Ascending aorta (tissue), 2 donors: ENCODE results near the gene POLR1C. TPM values are rescaled to one million over a fixed set of nuclear protein-coding genes. Genes with fewer than 3 reads are reported as not detected.
"Not testable (repeated sequence)": the region's sequence is repeated elsewhere in the genome, so short reads cannot be mapped to it uniquely, and the experiment has no call there.

ENCODE experiments used
- DNase-seq, 2 donors: peaks; one replicate each; pipeline ENCODE4 v3.0.0-alpha.2; 2019; ENCODE audit warnings: low spot score in 2 of 2
- H3K27ac ChIP-seq, 2 donors: fragments of 200-600 bp; sonication (generic); one replicate each; pipeline ENCODE4 v1.5.1; 2016 to 2017; ENCODE audit warnings: mild to moderate bottlenecking in 1 of 2
- H3K27me3 ChIP-seq: fragments of 200-600 bp; sonication (generic); one replicate; pipeline ENCODE4 v1.5.1; 2017
- H3K36me3 ChIP-seq, 2 donors: fragments of 200-600 bp; sonication (generic); one replicate each; pipeline ENCODE4 v1.5.1; 2016
- H3K4me1 ChIP-seq, 2 donors: fragments of 200-600 bp; sonication (generic); one replicate each; pipeline ENCODE4 v1.5.1; 2016 to 2017; ENCODE audit warnings: mild to moderate bottlenecking in 1 of 2
- H3K4me3 ChIP-seq, 2 donors: fragments of 200-600 bp; sonication (generic); one replicate each; pipeline ENCODE4 v1.5.1; 2016 to 2017; ENCODE audit warnings: mild to moderate bottlenecking in 1 of 2
- H3K9me3 ChIP-seq, 2 donors: fragments of 200-600 bp; sonication (generic); one replicate each; pipeline ENCODE4 v1.5.1; 2016
- CTCF ChIP-seq, 3 experiments: fragments of 200-600 bp in 2 of 3; fragments of 450-650 bp in 1 of 3; sonication (generic) in 2 of 3; IDR thresholded peaks; one replicate each; pipeline ENCODE4 v1.5.1; 2016 to 2019; ENCODE audit warnings: antibody characterized with exemption in 3 of 3, mild to moderate bottlenecking in 1 of 3, moderate library complexity in 1 of 3
- intact Hi-C: fragments of 100-400 bp; cut with DNase I; formaldehyde crosslinking; loops from one replicate; pipeline ENCODE4 v1.15.1; 2023
- total RNA-seq: library from RNA; depleted of rRNA; stranded (reverse); fragments of >200 nt; gene quantifications from one replicate; pipeline ENCODE4 v1.1.0, GENCODE V29; 2016

The POLR1C gene
- total RNA-seq, 1 donor from 2014 or later: 51.5 TPM

- TF ChIP-seq CTCF (IDR thresholded peaks at IDR 0.05): no peak
- no peak for DNase-seq
- Histone ChIP-seq H3K36me3 (peaks cover 91 to 100% of the 10 kb centered on the region in 2 donors), H3K4me1 (no peaks in the 10 kb centered on the region), H3K4me3 (no peak overlapping the region), H3K27me3 (no peaks in the 10 kb centered on the region), H3K9me3 (no peaks in the 10 kb centered on the region), H3K27ac (no peak overlapping the region)
- intact Hi-C loops: no loop called here
These were observed 7.6 kb downstream of the POLR1C start for GRCh38 chr6:43524483-43524961.

- intact Hi-C loops: no loop called here
- TF ChIP-seq CTCF (IDR thresholded peaks at IDR 0.05): no peak
- Histone ChIP-seq H3K9me3 (no peaks in the 10 kb centered on the region), H3K4me3 (no peak overlapping the region), H3K36me3 (peaks cover 54 to 64% of the 10 kb centered on the region in 2 donors), H3K27ac (no peak overlapping the region), H3K27me3 (no peaks in the 10 kb centered on the region), H3K4me1 (no peaks in the 10 kb centered on the region)
- DNase-seq: no peak
These were observed 15.3 kb downstream of the POLR1C start for GRCh38 chr6:43532201-43532600.

- H3K27ac ChIP-seq, DNase-seq, H3K4me3 ChIP-seq, intact Hi-C loops, H3K27me3 ChIP-seq, H3K4me1 ChIP-seq, H3K9me3 ChIP-seq: not testable (repeated sequence)
- H3K36me3 ChIP-seq: peaks cover 39 to 51% of the 10 kb centered on the region in 2 donors
These were observed 22.1 kb downstream of the POLR1C start for GRCh38 chr6:43538986-43539385.

- H3K4me3 ChIP-seq, H3K27ac ChIP-seq, H3K9me3 ChIP-seq, H3K27me3 ChIP-seq, H3K4me1 ChIP-seq, intact Hi-C loops, DNase-seq: not testable (repeated sequence)
- H3K36me3 ChIP-seq: peaks cover 37 to 47% of the 10 kb centered on the region in 2 donors
These were observed 22.5 kb downstream of the POLR1C start for GRCh38 chr6:43539409-43539808.

- no peak overlapping the region for H3K4me3 ChIP-seq
- intact Hi-C loops: no loop called here
- no peaks in the 10 kb centered on the region for H3K27me3 ChIP-seq
- no peak for TF ChIP-seq CTCF (IDR thresholded peaks at IDR 0.05)
- H3K4me1 ChIP-seq: no peaks in the 10 kb centered on the region
- no peaks in the 10 kb centered on the region for H3K9me3 ChIP-seq
- no peak for DNase-seq
- no peak overlapping the region for H3K27ac ChIP-seq
- peaks cover 45 to 54% of the 10 kb centered on the region in 2 donors for H3K36me3 ChIP-seq
These were observed 23.6 kb downstream of the POLR1C start for GRCh38 chr6:43540507-43540906.

GRCh38 chr6:43541774-43542471, 25.0 kb downstream of the POLR1C start:
- Histone ChIP-seq H3K27me3 (no peaks in the 10 kb centered on the region), H3K9me3 (no peaks in the 10 kb centered on the region), H3K4me3 (no peak overlapping the region), H3K4me1 (no peaks in the 10 kb centered on the region), H3K27ac (no peak overlapping the region), H3K36me3 (peaks cover 44 to 65% of the 10 kb centered on the region in 2 donors)
- intact Hi-C loops: no loop called here
- TF ChIP-seq CTCF (IDR thresholded peaks at IDR 0.05): no peak
- no peak for DNase-seq
